Lower leg skin (tissue), 4 donors: ENCODE results near the gene NFKB2. TPM values are rescaled to one million over a fixed set of nuclear protein-coding genes. Genes with fewer than 3 reads are reported as not detected.

Source experiments
- DNase-seq, 2 donors: peaks; one replicate each; pipeline ENCODE4 v3.0.0-alpha.2; 2019; ENCODE audit warnings: low spot score in 2 of 2
- H3K4me3 ChIP-seq: fragments of 200-600 bp; sonication (generic); 2 replicates; pipeline ENCODE4 v1.5.1; 2017; ENCODE audit warnings: mild to moderate bottlenecking, low read depth; ENCODE audit not compliant: poor library complexity, severe bottlenecking
- POLR2A ChIP-seq, 2 donors: fragments of 450-650 bp; IDR thresholded peaks; one replicate each; pipeline ENCODE4 v1.6.1; 2016 to 2017; ENCODE audit warnings: antibody characterized with exemption in 2 of 2, mild to moderate bottlenecking in 1 of 2, moderate library complexity in 1 of 2
- WGBS, 2 donors: methylation state at CpG; one replicate each; pipeline ENCODE4 v1.1.5; 2018; 5-methylcytosine and 5-hydroxymethylcytosine counted together
- intact Hi-C: fragments of 100-400 bp; cut with DNase I; formaldehyde crosslinking; loops from one replicate; pipeline ENCODE4 v1.15.0; 2023; ENCODE audit warnings: low total_unique reads
- total RNA-seq, 4 donors: library from RNA; depleted of rRNA; stranded (reverse); fragments of >200 nt; gene quantifications; one replicate each; pipeline ENCODE4 v1.1.0, GENCODE V29; 2016
- TF ChIP-seq, protein P1 (sequence below), 3 donors: fragments of 450-650 bp; IDR thresholded peaks; one replicate each; pipeline ENCODE4 v1.5.1; 2016; ENCODE audit warnings: antibody characterized with exemption in 3 of 3, mild to moderate bottlenecking in 3 of 3, moderate library complexity in 2 of 3

The NFKB2 gene
- total RNA-seq, 4 donors from 2014 or later = 19.4 to 36.1 (median 20.1) TPM

DNA sequence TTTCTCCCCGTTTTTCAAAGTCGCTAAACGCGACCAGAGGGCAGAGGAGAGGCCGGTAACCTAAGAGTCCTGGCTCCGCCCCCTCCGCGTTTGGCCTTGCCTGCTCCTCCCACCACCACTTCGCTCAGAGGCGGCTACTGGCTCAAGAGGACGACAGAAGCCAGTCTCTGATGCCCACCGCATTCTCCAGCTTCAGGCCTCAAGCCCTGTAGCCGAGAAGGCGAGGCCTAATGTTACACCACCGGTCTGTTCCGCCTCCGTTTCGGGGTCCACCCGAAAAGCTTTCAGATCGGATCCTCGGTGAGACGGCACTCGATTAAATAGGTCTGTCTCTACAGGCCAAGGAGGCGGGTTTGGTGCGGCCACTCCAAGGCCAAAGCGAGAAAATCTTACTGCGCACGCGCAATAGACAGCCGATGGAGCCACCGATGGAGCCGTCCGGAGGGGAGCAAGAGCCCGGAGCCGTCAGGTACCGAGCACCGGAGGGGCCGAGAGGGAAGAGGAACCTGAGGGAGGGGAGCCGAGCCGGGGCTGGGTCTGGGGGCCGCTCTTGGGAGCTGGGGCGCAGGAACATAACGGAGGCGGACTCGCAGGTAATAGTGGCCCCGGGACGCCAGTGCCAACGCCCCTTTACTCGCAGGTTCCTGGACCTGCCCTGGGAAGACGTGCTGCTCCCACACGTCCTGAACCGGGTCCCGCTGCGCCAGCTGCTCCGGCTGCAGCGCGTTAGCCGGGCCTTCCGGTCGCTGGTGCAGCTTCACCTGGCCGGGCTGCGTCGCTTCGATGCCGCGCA is 25.4 kb downstream of the NFKB2 start, which contains the start of gene FBXL15:
Gene FBXL15 (plus strand): TSS at position 123 of the 793 bp plus-strand sequence. CDS start 294 bp downstream, at position 417.
- intact Hi-C loops = loop anchor here (10.0 kb wide), 1 partner anchor 54 kb away; no protein-coding TSS in a partner anchor
- peak; percentile 97 to 99 for DNase-seq
- 0 to 1% methylated on average over 29 to 50 of the region's 66 CpGs for WGBS, 2 donors
- H3K4me3 ChIP-seq = peak within 1 kb of the TSS; percentile 54
- TF ChIP-seq, protein P1, sequence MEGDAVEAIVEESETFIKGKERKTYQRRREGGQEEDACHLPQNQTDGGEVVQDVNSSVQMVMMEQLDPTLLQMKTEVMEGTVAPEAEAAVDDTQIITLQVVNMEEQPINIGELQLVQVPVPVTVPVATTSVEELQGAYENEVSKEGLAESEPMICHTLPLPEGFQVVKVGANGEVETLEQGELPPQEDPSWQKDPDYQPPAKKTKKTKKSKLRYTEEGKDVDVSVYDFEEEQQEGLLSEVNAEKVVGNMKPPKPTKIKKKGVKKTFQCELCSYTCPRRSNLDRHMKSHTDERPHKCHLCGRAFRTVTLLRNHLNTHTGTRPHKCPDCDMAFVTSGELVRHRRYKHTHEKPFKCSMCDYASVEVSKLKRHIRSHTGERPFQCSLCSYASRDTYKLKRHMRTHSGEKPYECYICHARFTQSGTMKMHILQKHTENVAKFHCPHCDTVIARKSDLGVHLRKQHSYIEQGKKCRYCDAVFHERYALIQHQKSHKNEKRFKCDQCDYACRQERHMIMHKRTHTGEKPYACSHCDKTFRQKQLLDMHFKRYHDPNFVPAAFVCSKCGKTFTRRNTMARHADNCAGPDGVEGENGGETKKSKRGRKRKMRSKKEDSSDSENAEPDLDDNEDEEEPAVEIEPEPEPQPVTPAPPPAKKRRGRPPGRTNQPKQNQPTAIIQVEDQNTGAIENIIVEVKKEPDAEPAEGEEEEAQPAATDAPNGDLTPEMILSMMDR (IDR thresholded peaks at IDR 0.05) = no peak
- TF ChIP-seq POLR2A (IDR thresholded peaks at IDR 0.05) = no peak

DNA sequence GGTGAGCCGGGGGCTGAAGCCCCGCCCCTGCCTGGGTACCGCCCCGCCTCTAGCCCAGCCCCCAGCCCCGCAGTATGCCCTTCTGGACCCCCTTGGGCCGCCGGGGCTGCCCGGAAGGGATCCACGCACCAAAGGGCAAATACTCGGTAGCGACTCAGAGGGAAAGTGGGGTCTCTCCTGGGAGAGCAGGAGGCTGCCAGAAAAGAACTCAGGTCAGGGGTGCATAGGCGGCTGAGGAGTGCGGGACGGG is 25.9 kb downstream of the NFKB2 start:
- 0% methylated on average over 3 to 13 of the region's 14 CpGs for WGBS, 2 donors
- intact Hi-C loops = loop anchor here (10.0 kb wide), 1 partner anchor 53 kb away; no protein-coding TSS in a partner anchor
- no peak for DNase-seq
- no peak for TF ChIP-seq POLR2A (IDR thresholded peaks at IDR 0.05)
- TF ChIP-seq, protein P1 (IDR thresholded peaks at IDR 0.05) = no peak
- peak overlapping the region; percentile 54 for H3K4me3 ChIP-seq

DNA sequence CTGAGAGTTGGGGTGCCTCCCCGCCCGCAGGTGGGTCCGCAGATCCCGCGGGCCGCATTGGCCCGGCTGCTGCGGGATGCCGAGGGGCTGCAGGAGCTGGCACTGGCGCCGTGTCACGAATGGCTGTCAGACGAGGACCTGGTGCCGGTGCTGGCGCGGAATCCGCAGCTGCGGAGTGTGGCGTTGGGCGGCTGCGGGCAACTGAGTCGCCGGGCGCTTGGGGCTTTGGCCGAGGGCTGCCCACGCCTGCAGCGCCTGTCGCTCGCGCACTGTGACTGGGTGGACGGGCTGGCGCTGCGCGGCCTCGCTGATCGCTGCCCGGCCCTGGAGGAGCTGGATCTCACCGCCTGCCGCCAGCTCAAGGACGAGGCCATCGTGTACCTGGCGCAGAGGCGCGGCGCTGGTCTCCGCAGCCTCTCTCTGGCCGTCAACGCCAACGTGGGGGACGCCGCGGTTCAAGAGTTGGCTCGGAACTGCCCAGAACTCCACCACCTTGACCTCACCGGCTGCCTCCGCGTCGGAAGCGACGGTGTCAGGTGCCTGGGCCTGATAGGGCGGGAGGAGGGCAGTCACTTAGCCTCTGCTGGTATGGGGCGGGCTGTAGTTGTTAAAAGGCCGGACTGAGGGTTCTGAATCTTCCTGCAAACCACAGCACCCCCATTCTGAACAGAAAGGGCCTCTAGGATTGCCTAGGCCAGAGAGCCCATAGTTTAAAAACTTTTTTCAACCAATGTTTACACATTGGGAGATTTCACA is 26.4 kb downstream of the NFKB2 start:
- no peak for TF ChIP-seq POLR2A (IDR thresholded peaks at IDR 0.05)
- TF ChIP-seq, protein P1 (IDR thresholded peaks at IDR 0.05) = no peak
- WGBS, 2 donors = 0 to 1% methylated on average over 20 to 30 of the region's 62 CpGs

DNA sequence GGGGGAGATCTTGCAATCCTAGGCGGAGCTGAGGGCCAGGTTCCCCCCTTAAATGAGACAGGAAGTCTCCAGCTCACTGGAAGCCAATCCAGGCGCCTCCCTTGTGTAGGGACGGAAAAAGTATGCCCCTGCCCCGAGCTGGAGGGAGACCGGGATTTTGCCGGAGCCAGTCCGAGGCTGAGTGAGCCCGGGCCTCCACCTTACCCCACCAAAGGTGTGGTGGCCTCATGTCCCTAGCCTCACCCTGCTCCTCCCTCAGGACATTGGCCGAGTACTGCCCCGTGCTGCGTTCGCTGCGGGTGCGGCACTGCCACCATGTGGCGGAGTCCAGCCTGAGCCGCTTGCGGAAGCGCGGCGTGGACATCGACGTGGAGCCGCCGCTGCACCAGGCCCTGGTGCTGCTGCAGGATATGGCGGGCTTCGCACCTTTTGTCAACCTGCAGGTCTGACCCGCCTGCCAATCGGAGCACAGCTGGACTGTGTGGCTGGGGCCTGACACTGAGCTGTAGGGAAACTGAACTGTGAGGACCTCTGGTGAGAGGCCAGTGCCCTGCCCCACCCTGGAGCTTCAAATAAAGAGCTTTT is 27.1 kb downstream of the NFKB2 start:
- TF ChIP-seq POLR2A (IDR thresholded peaks at IDR 0.05) = no peak
- TF ChIP-seq, protein P1 (IDR thresholded peaks at IDR 0.05) = peak in 1 of 3 donors; percentile 45
- intact Hi-C loops = loop anchor here (10.0 kb wide), 1 partner anchor 52 kb away; no protein-coding TSS in a partner anchor
- 1 to 2% methylated on average over 27 to 28 of the region's 28 CpGs for WGBS, 2 donors
- peak overlapping the region; percentile 13 for H3K4me3 ChIP-seq
- peak; percentile 63 to 95 for DNase-seq

More for the DNA sequence above, 26.4 kb downstream of the NFKB2 start:
- DNase-seq = no peak
- peak overlapping the region; percentile 54 for H3K4me3 ChIP-seq
- intact Hi-C loops = loop anchor here (10.0 kb wide), 1 partner anchor 53 kb away; no protein-coding TSS in a partner anchor

DNA sequence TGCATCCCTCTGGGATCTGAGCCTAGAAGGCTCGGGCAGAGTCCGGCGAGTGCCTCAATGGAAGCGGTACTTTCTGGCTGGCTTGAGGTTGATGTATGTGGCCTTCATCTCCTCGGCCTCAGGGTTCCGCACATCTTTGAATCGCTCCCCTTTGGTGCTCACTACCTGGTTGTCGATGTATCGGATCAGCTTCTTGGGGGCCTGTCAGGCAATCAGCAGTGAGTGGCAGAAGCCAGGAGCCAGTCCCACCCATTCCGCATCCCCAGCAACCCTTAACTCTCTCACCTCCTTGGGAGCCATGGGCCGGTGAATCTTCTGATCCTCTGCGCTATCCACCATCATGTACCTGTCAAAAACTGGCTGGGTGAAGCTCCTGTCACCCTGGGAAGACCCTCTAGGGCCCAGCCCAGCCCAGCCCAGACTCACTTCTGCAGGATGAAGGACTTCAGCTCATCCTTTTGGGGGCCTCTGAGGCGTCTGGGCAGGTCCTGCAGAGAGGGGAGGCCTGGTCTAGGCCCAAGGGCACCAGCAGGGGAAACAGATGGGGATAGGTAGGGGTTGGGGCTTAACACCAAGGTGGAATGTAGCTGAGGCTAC is 28.0 kb downstream of the NFKB2 start:
- no peak overlapping the region for H3K4me3 ChIP-seq
- no peak for TF ChIP-seq POLR2A (IDR thresholded peaks at IDR 0.05)
- TF ChIP-seq, protein P1 (IDR thresholded peaks at IDR 0.05) = no peak
- intact Hi-C loops = loop anchor here (10.0 kb wide), 1 partner anchor 51 kb away; no protein-coding TSS in a partner anchor
- no peak for DNase-seq
- WGBS, 2 donors = 87 to 88% methylated on average over 13 of the region's 13 CpGs
